ENCODE results near the gene CABCOCO1. TPM values are rescaled to one million over a fixed set of nuclear protein-coding genes. Genes with fewer than 3 reads are reported as not detected.

CABCOCO1 gene
- total and polyA plus RNA-seq, 9 of the 15 experiments (the other 6 are each of a cell fraction or from before 2014, with no cell fraction given): 0.04 TPM; not detected in 8

DNA sequence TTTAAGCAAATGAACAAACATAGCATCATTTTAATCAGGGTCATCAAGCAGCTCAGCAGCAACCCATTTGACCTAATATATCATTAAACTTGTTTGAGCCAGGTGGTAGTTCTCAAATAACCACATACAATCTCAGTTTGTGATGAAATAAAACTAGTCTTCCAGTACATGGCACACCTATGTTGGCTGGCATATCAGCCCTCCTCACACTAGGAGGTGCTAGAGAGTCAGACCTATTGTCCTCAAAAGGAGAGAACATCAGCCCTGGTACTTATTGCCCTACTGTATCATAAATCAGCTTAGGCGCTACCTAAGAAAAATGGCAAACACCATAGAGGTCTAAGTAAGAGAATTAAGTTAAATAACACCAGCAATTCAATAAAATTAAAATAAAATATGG lies 81.7 kb downstream of the CABCOCO1 start (continued):
- TF ChIP-seq, protein P1, sequence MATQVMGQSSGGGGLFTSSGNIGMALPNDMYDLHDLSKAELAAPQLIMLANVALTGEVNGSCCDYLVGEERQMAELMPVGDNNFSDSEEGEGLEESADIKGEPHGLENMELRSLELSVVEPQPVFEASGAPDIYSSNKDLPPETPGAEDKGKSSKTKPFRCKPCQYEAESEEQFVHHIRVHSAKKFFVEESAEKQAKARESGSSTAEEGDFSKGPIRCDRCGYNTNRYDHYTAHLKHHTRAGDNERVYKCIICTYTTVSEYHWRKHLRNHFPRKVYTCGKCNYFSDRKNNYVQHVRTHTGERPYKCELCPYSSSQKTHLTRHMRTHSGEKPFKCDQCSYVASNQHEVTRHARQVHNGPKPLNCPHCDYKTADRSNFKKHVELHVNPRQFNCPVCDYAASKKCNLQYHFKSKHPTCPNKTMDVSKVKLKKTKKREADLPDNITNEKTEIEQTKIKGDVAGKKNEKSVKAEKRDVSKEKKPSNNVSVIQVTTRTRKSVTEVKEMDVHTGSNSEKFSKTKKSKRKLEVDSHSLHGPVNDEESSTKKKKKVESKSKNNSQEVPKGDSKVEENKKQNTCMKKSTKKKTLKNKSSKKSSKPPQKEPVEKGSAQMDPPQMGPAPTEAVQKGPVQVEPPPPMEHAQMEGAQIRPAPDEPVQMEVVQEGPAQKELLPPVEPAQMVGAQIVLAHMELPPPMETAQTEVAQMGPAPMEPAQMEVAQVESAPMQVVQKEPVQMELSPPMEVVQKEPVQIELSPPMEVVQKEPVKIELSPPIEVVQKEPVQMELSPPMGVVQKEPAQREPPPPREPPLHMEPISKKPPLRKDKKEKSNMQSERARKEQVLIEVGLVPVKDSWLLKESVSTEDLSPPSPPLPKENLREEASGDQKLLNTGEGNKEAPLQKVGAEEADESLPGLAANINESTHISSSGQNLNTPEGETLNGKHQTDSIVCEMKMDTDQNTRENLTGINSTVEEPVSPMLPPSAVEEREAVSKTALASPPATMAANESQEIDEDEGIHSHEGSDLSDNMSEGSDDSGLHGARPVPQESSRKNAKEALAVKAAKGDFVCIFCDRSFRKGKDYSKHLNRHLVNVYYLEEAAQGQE (IDR thresholded peaks at IDR 0.05; ENCODE audit: borderline replicate concordance): peak; percentile 20; the same call in 1 of the 2 replicates
- TF ChIP-seq, protein P1 (CRISPR knock-in tag; IDR thresholded peaks at IDR 0.05; ENCODE audit: low read depth): no peak
- TF ChIP-seq ZNF444 (CRISPR knock-in tag; IDR thresholded peaks at IDR 0.05): no peak
- TF ChIP-seq SP2 (IDR thresholded peaks at IDR 0.05; ENCODE audit: extremely low read depth, low read depth, low read length, poor library complexity, severe bottlenecking): no peak
- TF ChIP-seq, protein P2, sequence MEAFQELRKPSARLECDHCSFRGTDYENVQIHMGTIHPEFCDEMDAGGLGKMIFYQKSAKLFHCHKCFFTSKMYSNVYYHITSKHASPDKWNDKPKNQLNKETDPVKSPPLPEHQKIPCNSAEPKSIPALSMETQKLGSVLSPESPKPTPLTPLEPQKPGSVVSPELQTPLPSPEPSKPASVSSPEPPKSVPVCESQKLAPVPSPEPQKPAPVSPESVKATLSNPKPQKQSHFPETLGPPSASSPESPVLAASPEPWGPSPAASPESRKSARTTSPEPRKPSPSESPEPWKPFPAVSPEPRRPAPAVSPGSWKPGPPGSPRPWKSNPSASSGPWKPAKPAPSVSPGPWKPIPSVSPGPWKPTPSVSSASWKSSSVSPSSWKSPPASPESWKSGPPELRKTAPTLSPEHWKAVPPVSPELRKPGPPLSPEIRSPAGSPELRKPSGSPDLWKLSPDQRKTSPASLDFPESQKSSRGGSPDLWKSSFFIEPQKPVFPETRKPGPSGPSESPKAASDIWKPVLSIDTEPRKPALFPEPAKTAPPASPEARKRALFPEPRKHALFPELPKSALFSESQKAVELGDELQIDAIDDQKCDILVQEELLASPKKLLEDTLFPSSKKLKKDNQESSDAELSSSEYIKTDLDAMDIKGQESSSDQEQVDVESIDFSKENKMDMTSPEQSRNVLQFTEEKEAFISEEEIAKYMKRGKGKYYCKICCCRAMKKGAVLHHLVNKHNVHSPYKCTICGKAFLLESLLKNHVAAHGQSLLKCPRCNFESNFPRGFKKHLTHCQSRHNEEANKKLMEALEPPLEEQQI (IDR thresholded peaks at IDR 0.05): peak; percentile 51; the same call in 1 of the 2 replicates
- no peak for TF ChIP-seq FOXK2 (conservative IDR thresholded peaks at IDR 0.05 in 1 of 2, IDR thresholded peaks at IDR 0.05 in 1 of 2; ENCODE audit: low read depth in 2 of 2)
- TF ChIP-seq, protein P3, sequence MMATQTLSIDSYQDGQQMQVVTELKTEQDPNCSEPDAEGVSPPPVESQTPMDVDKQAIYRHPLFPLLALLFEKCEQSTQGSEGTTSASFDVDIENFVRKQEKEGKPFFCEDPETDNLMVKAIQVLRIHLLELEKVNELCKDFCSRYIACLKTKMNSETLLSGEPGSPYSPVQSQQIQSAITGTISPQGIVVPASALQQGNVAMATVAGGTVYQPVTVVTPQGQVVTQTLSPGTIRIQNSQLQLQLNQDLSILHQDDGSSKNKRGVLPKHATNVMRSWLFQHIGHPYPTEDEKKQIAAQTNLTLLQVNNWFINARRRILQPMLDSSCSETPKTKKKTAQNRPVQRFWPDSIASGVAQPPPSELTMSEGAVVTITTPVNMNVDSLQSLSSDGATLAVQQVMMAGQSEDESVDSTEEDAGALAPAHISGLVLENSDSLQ (IDR thresholded peaks at IDR 0.05): no peak
- no peak for TF ChIP-seq ZNF551 (CRISPR knock-in tag; IDR thresholded peaks at IDR 0.05)
- no peak for TF ChIP-seq NFE2L1 (tag; IDR thresholded peaks at IDR 0.05; ENCODE audit: borderline replicate concordance, low read depth)
- no peak for TF ChIP-seq PHTF2 (CRISPR knock-in tag; IDR thresholded peaks at IDR 0.05)
- no peak for TF ChIP-seq RNF2 (IDR thresholded peaks at IDR 0.05)
- TF ChIP-seq, protein P4, sequence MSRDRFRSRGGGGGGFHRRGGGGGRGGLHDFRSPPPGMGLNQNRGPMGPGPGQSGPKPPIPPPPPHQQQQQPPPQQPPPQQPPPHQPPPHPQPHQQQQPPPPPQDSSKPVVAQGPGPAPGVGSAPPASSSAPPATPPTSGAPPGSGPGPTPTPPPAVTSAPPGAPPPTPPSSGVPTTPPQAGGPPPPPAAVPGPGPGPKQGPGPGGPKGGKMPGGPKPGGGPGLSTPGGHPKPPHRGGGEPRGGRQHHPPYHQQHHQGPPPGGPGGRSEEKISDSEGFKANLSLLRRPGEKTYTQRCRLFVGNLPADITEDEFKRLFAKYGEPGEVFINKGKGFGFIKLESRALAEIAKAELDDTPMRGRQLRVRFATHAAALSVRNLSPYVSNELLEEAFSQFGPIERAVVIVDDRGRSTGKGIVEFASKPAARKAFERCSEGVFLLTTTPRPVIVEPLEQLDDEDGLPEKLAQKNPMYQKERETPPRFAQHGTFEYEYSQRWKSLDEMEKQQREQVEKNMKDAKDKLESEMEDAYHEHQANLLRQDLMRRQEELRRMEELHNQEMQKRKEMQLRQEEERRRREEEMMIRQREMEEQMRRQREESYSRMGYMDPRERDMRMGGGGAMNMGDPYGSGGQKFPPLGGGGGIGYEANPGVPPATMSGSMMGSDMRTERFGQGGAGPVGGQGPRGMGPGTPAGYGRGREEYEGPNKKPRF (IDR thresholded peaks at IDR 0.05; ENCODE audit: low read depth, low read length): no peak
- TF ChIP-seq RBM14 (IDR thresholded peaks at IDR 0.05; ENCODE audit: borderline replicate concordance, insufficient read depth, low read depth, low read length): no peak
- no peak for TF ChIP-seq ZNF644 (tag; IDR thresholded peaks at IDR 0.05; ENCODE audit: low read depth)

Data from K562 (cell line).